D721Med (cell line): Measurements from ENCODE around the gene TMEM170A.
"Not testable (repeated sequence)": the region's sequence is repeated elsewhere in the genome, so short reads cannot be mapped to it uniquely, and the experiment has no call there.

Source experiments
- DNase-seq: peaks from one replicate; pipeline ENCODE4 v3.0.0; 2011; ENCODE audit warnings: low spot score; ENCODE audit not compliant: insufficient read length
- FAIRE-seq: peaks from 2 replicates; lab custom pipeline; 2011; peaks lifted over from hg19 to GRCh38; lab: Jason Lieb, UNC
- CTCF ChIP-seq: IDR thresholded peaks from 2 replicates; pipeline ENCODE4 v1.5.1; 2012; ENCODE audit warnings: mild to moderate bottlenecking, control low read depth; ENCODE audit not compliant: insufficient read depth; ENCODE audit errors: missing control alignments

TMEM170A gene

GRCh38 chr16:75466760-75467159 is 2.3 kb upstream of the TMEM170A start:
- FAIRE-seq: no peak
- TF ChIP-seq CTCF: no peak
- DNase-seq: no peak

GRCh38 chr16:75463389-75464121 is 934 bp downstream of the TMEM170A start:
- not testable (repeated sequence) for FAIRE-seq, DNase-seq

GRCh38 chr16:75462806-75463205 is 1.7 kb downstream of the TMEM170A start:
- DNase-seq: no peak
- TF ChIP-seq CTCF: no peak
- FAIRE-seq: no peak

GRCh38 chr16:75461575-75461974 is 2.9 kb downstream of the TMEM170A start:
- FAIRE-seq (no peak), DNase-seq (no peak)
- TF ChIP-seq CTCF: no peak

GRCh38 chr16:75460446-75460845 is 4.0 kb downstream of the TMEM170A start:
- no peak for TF ChIP-seq CTCF
- no peak for DNase-seq
- FAIRE-seq: no peak

- no peak for TF ChIP-seq CTCF
- DNase-seq: no peak
- FAIRE-seq: no peak
Observed at GRCh38 chr16:75459691-75460090, 4.8 kb downstream of the TMEM170A start.

GRCh38 chr16:75458439-75458838 is 6.0 kb downstream of the TMEM170A start:
- TF ChIP-seq CTCF: no peak
- FAIRE-seq (no peak), DNase-seq (no peak)
